CD4-positive, alpha-beta T cell treated with Interferon gamma for 1 hour (primary cell): ENCODE results near the gene LRP5.
A peak's percentile ranks its signal among the peaks of the same experiment; 100 is the strongest.
"Not testable (repeated sequence)": the region's sequence is repeated elsewhere in the genome, so short reads cannot be mapped to it uniquely, and the experiment has no call there.

ENCODE experiments used
- DNase-seq: peaks from one replicate; pipeline ENCODE4 v3.0.0-alpha.2; 2020

The LRP5 gene

GRCh38 chr11:68446046-68446725, 133.8 kb downstream of the LRP5 start:
- DNase-seq: no peak

GRCh38 chr11:68447015-68447801, 134.8 kb downstream of the LRP5 start:
- DNase-seq: peak; percentile 72

- not testable (repeated sequence) for DNase-seq
Observed at GRCh38 chr11:68447914-68448313, 135.5 kb downstream of the LRP5 start.

GRCh38 chr11:68448604-68449011, 136.2 kb downstream of the LRP5 start:
- DNase-seq: no peak

GRCh38 chr11:68449951-68450350, 137.6 kb downstream of the LRP5 start:
- no peak for DNase-seq

- no peak for DNase-seq
Observed at GRCh38 chr11:68450711-68451110, 138.3 kb downstream of the LRP5 start.

GRCh38 chr11:68454767-68455166, 142.4 kb downstream of the LRP5 start:
- DNase-seq: no peak

- DNase-seq: no peak
Observed at GRCh38 chr11:68455485-68455884, 143.1 kb downstream of the LRP5 start.

- no peak for DNase-seq
Observed at GRCh38 chr11:68457216-68457897, 145.0 kb downstream of the LRP5 start.

GRCh38 chr11:68457898-68458249, 145.5 kb downstream of the LRP5 start:
- DNase-seq: no peak

- not testable (repeated sequence) for DNase-seq
Observed at GRCh38 chr11:68458340-68458739, 145.9 kb downstream of the LRP5 start.

GRCh38 chr11:68459886-68460740, 147.7 kb downstream of the LRP5 start:
- DNase-seq: peak; percentile 94

- DNase-seq: no peak
Observed at GRCh38 chr11:68460741-68461574, 148.6 kb downstream of the LRP5 start, which contains the start of gene PPP6R3. Gene PPP6R3, plus strand, starts transcription at chr11:68460752. Its CDS starts 76,913 bp downstream, at chr11:68537665.

- no peak for DNase-seq
Observed at GRCh38 chr11:68461575-68461917, 149.2 kb downstream of the LRP5 start.

GRCh38 chr11:68463714-68464113, 151.3 kb downstream of the LRP5 start:
- no peak for DNase-seq

GRCh38 chr11:68467201-68467834, 154.9 kb downstream of the LRP5 start:
- no peak for DNase-seq

- DNase-seq: no peak
Observed at GRCh38 chr11:68468217-68468828, 155.9 kb downstream of the LRP5 start.

GRCh38 chr11:68469122-68469521, 156.7 kb downstream of the LRP5 start:
- no peak for DNase-seq

- no peak for DNase-seq
Observed at GRCh38 chr11:68469642-68470041, 157.3 kb downstream of the LRP5 start.

- DNase-seq: no peak
Observed at GRCh38 chr11:68470304-68470811, 158.0 kb downstream of the LRP5 start.
